Naive B cell (primary cell): Measurements from ENCODE around the gene IVNS1ABP. TPM values are rescaled to one million over a fixed set of nuclear protein-coding genes. Genes with fewer than 3 reads are reported as not detected.

Experiments
- ATAC-seq, 2 donors: fragments of 150-1000 bp; cut with Tn5 transposase; 2 replicates each; pipeline ENCODE4 v1.10.0; 2021; ENCODE audit warnings: low read depth in 2 of 2, mild to moderate bottlenecking in 2 of 2, moderate library complexity in 2 of 2
- DNase-seq: peaks from one replicate; pipeline ENCODE4 v3.0.0; 2022
- H3K27ac Mint-ChIP-seq, 6 donors: one replicate each; pipeline ENCODE4 v1.8.0; 2020 to 2022; ENCODE audit warnings: mild to moderate bottlenecking in 6 of 6, mixed read lengths in 6 of 6, moderate library complexity in 5 of 6, inconsistent platforms in 2 of 6
- H3K27me3 Mint-ChIP-seq, 3 donors: one replicate each; pipeline ENCODE4 v1.8.0; 2021 to 2022; ENCODE audit warnings: mixed read lengths in 3 of 3, mild to moderate bottlenecking in 1 of 3
- H3K36me3 Mint-ChIP-seq, 2 donors: one replicate each; pipeline ENCODE4 v1.8.0; 2020 to 2022; ENCODE audit warnings: mixed read lengths in 2 of 2, inconsistent platforms in 1 of 2, mild to moderate bottlenecking in 1 of 2
- H3K4me1 Mint-ChIP-seq, 3 donors: one replicate each; pipeline ENCODE4 v1.8.0; 2020 to 2022; ENCODE audit warnings: mixed read lengths in 3 of 3, inconsistent platforms in 1 of 3, mild to moderate bottlenecking in 1 of 3, moderate library complexity in 1 of 3
- H3K4me3 Mint-ChIP-seq, 8 donors: one replicate each; pipeline ENCODE4 v1.8.0; 2020 to 2022; ENCODE audit warnings: mild to moderate bottlenecking in 8 of 8, mixed read lengths in 8 of 8, moderate library complexity in 8 of 8, inconsistent platforms in 2 of 8
- H3K9me3 Mint-ChIP-seq, 7 donors: one replicate each; pipeline ENCODE4 v1.8.0; 2020 to 2022; ENCODE audit warnings: mixed read lengths in 7 of 7, mild to moderate bottlenecking in 5 of 7, inconsistent platforms in 2 of 7, moderate library complexity in 1 of 7
- polyA plus RNA-seq, 6 donors: library from polyadenylated mRNA; unstranded; fragments of 300-500 nt; fragmentation: Illumina TruSeq; gene quantifications; one replicate each; pipeline ENCODE4 v1.2.3, GENCODE V29; 2021; ENCODE audit warnings: low read depth in 6 of 6

Gene IVNS1ABP
- polyA plus RNA-seq, 6 donors from 2014 or later, result 20.3 to 40.9 (median 31.0) TPM

DNA sequence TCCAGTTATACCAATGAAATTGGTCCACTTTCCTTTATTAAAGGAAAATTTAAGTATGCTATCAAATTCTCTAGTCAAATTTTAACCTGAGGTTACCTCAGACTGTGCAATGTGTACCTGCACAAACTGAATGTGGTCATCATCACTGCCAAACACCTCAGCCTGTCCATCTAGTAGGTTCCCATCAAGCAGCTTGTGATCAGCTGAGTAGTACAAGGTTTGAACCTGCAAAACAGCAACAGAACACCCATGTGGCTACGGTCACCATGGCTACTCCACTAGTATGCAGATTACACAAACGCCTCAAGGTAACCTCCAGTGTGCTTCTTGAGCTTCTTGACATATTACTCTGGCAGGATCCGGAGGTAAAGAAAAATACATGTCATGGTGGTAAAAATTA, 11.6 kb downstream of the IVNS1ABP start:
- H3K36me3 Mint-ChIP-seq, result peaks cover 25 to 38% of the 10 kb centered on the region in 2 donors
- H3K9me3 Mint-ChIP-seq, result no peaks in the 10 kb centered on the region
- H3K27me3 Mint-ChIP-seq, result no peaks in the 10 kb centered on the region
- no peak for DNase-seq
- H3K27ac Mint-ChIP-seq, result peak overlapping the region in 1 of 6 donors; percentile 49
- no peak overlapping the region for H3K4me3 Mint-ChIP-seq
- ATAC-seq, result no peak
- H3K4me1 Mint-ChIP-seq, result peaks cover 0 to 2% (median 0%) of the 10 kb centered on the region in 3 donors

DNA sequence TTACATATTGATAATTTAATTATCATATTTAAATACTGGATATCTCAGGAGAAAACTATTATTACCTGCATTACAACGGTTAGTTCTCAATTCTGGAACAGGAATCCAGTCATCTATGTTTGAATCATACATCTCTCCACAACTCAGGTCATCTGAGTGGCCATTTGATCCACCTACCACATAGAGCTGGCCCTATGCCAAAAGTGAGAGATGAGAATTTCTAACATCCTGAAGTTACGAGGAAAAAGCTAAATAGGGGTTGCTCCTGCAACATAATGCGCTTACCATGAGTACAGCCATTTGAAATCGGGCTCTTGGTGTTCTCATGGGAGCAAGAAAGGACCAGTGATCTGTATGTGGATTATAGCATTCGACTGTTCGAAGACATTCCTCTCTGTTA, 16.9 kb downstream of the IVNS1ABP start:
- ATAC-seq, result no peak
- DNase-seq, result no peak
- H3K27ac Mint-ChIP-seq, result no peak overlapping the region
- no peak overlapping the region for H3K4me3 Mint-ChIP-seq
- H3K27me3 Mint-ChIP-seq, result no peaks in the 10 kb centered on the region
- no peaks in the 10 kb centered on the region for H3K9me3 Mint-ChIP-seq
- H3K4me1 Mint-ChIP-seq, result peaks cover 0 to 3% (median 0%) of the 10 kb centered on the region in 3 donors
- peaks cover 34 to 38% of the 10 kb centered on the region in 2 donors for H3K36me3 Mint-ChIP-seq

DNA sequence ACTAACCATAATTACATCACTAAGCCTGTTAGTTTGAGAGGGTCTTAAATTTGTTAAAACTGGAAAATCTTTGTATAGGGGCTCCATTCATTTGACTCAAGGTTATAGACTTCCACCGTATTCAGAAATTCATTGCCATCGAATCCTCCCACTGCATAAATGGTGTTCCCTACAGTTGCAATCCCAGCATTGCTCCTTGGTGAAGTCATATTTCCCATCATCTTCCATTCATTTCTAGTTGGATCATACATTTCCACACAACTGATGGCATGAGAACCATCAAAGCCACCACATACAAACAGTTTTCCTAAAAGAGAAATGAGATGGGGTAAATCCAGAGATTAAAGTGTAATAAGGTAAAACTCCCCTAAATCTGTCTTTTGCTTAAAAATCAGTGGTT, 19.1 kb downstream of the IVNS1ABP start:
- Mint-ChIP-seq H3K9me3 (no peaks in the 10 kb centered on the region), H3K27me3 (no peaks in the 10 kb centered on the region), H3K36me3 (peaks cover 20 to 22% of the 10 kb centered on the region in 2 donors), H3K4me3 (no peak overlapping the region), H3K4me1 (peaks cover 0 to 4% (median 3%) of the 10 kb centered on the region in 3 donors), H3K27ac (peak overlapping the region in 2 of 6 donors; percentile 33 to 57)
- ATAC-seq (no peak), DNase-seq (no peak)

DNA sequence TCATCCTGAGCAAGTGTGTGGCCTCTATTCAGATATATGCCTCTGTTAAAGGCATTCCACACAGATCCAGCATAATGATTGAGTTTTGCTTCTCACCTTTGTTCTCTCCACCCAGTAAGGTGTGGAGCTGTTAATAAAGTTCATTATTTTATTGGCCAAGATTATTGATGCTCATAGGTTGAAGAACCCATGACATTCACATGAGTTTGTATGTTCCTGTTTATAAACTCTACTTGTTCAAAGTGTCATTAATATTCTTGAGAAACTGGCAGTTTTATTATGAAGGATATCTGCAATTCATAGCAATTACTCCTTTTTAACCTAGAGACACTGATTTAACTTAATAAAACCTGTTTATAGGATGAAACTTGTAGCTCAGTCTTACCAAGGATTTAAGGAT, 22.0 kb downstream of the IVNS1ABP start:
- no peak for DNase-seq

DNA sequence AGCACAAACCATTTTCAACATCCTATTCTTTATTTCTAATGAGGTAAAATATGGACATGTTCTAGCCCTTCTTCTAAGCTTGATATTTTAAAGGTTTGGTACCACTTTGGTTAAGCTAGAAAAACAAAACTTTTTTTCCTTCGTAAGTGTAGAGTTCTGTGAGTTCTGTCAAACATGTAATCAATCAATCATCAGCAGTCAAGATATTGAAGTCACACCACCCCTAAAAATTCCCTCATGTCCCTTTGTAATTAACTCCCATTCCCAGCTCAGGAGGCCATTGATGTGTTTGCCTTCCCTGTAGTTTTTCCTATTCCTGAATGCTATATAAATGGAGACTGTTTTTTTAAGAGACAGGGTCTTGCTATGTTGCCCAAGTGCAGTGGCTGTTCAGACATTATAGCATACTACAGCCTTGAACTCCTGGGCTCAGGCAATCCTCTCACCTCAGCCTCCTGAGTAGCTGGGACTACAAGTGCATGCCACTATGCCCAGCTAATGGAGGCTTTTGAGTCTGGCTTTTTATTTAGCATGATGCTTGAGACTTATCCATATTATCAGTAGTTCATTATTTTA, 23.0 kb downstream of the IVNS1ABP start:
- Mint-ChIP-seq H3K27me3 (no peaks in the 10 kb centered on the region), H3K4me3 (no peak overlapping the region), H3K36me3 (peaks cover 13 to 15% of the 10 kb centered on the region in 2 donors), H3K4me1 (peaks cover 12 to 24% (median 14%) of the 10 kb centered on the region in 3 donors), H3K9me3 (peaks cover 0 to 5% (median 0%) of the 10 kb centered on the region in 7 donors), H3K27ac (peak overlapping the region in 3 of 6 donors; percentile 24 to 48 (median 27))
- DNase-seq (no peak), ATAC-seq (no peak)

More for the DNA sequence above, 22.0 kb downstream of the IVNS1ABP start:
- Mint-ChIP-seq H3K27me3 (no peaks in the 10 kb centered on the region), H3K4me1 (peaks cover 12 to 24% (median 14%) of the 10 kb centered on the region in 3 donors), H3K27ac (no peak overlapping the region), H3K36me3 (peaks cover 20 to 21% of the 10 kb centered on the region in 2 donors), H3K9me3 (no peaks in the 10 kb centered on the region), H3K4me3 (no peak overlapping the region)
- ATAC-seq, result no peak

DNA sequence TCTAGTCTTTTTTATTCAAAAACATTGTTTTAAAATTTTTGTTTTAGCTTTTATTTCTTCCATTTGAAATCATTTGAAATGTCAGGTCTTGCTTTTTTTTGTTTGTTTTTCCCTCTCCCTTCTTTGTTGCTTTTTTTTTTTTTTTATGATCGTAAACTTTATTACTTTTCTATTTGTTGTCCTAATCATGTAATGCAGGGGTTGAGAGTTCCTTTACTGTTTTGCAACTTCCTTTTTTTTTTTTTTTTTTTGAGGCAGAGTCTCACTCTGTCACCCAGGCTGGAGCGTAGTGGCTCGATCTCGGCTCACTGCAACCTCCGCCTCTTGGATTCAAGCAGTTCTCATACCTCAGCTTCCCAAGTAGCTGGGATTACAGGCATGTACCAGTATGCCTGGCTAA, 24.8 kb downstream of the IVNS1ABP start:
- peak overlapping the region in 5 of 8 donors; percentile 13 to 73 (median 35) for H3K4me3 Mint-ChIP-seq
- H3K9me3 Mint-ChIP-seq, result peaks cover 0 to 5% (median 0%) of the 10 kb centered on the region in 7 donors
- H3K27ac Mint-ChIP-seq, result peak overlapping the region in 5 of 6 donors; percentile 24 to 77 (median 53)
- peaks cover 9 to 24% (median 14%) of the 10 kb centered on the region in 3 donors for H3K4me1 Mint-ChIP-seq
- ATAC-seq (peak; percentile 54 to 58), DNase-seq (no peak)
- H3K36me3 Mint-ChIP-seq, result peaks cover 0 to 1% of the 10 kb centered on the region in 2 donors
- H3K27me3 Mint-ChIP-seq, result no peaks in the 10 kb centered on the region

DNA sequence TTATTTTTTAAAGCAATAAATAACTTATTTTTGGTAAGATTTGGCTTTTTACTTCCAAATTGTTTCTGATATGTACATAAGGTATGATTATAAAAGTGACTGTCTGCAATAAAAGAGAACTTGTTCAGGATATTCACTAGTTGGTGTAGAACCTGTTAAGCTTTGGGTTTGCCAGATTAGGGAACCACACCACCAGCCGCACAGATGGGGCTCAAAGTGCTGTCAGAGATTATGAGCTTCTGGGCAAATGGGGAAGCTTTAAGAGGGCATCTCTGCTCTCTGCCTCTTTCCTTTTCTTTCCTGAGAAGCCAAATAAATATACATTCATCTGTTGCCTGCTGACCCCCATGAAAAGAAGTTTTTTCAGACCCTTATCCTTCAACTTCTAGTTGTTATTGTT, 25.4 kb downstream of the IVNS1ABP start:
- no peaks in the 10 kb centered on the region for H3K36me3 Mint-ChIP-seq
- H3K4me3 Mint-ChIP-seq, result peak overlapping the region in 2 of 8 donors; percentile 12 to 73
- peak; percentile 90 to 92 for ATAC-seq
- peak; percentile 23 for DNase-seq
- peaks cover 0 to 5% (median 0%) of the 10 kb centered on the region in 7 donors for H3K9me3 Mint-ChIP-seq
- peak overlapping the region in 2 of 6 donors; percentile 16 to 58 for H3K27ac Mint-ChIP-seq
- peaks cover 9 to 24% (median 14%) of the 10 kb centered on the region in 3 donors for H3K4me1 Mint-ChIP-seq
- H3K27me3 Mint-ChIP-seq, result no peaks in the 10 kb centered on the region

DNA sequence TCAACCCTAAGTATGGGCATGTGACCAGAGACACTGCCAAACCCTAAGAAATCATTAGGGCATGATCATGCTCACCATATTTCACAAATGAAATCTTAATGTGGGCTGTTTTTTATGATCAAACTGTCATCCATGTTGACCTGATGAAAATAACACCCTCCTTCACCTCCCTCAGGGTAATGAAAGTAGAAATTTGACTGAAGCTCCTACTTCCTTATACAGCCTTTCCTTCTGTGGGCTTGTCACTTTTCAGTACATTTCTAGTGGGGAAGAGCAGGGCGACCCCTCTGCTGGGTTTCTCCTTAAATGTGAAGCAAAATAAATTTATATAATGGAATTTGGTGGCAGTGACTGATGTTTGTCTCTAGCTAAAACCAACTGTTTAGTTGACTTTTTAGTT, 25.9 kb downstream of the IVNS1ABP start:
- H3K4me3 Mint-ChIP-seq, result peak overlapping the region in 1 of 8 donors; percentile 72

DNA sequence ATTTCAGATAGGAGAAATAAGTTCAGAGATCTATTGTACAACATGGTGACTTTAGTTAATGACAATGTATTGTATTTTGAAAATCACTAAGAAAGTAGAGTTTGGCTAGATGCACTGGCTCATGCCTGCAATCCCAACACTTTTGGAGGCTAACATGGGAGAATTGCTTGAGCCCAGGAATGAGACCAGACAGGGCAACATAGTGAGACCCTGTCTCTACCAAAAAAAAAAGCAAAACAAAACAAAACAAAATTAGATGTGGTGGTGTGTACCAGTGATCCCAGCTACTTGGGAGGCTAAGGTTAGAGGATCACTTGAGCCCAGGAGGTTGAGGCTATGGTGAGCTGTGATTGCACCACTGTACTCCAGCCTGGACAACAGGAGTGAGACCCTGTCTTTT, 27.2 kb downstream of the IVNS1ABP start:
- no peaks in the 10 kb centered on the region for H3K27me3 Mint-ChIP-seq
- H3K9me3 Mint-ChIP-seq, result peaks cover 0 to 5% (median 0%) of the 10 kb centered on the region in 7 donors
- no peak for ATAC-seq
- H3K4me3 Mint-ChIP-seq, result no peak overlapping the region
- H3K4me1 Mint-ChIP-seq, result peaks cover 9 to 24% (median 14%) of the 10 kb centered on the region in 3 donors
- H3K27ac Mint-ChIP-seq, result no peak overlapping the region
- H3K36me3 Mint-ChIP-seq, result no peaks in the 10 kb centered on the region
- no peak for DNase-seq

More for the DNA sequence above, 25.9 kb downstream of the IVNS1ABP start:
- Mint-ChIP-seq H3K36me3 (no peaks in the 10 kb centered on the region), H3K27ac (peak overlapping the region in 1 of 6 donors; percentile 19), H3K9me3 (peaks cover 0 to 5% (median 0%) of the 10 kb centered on the region in 7 donors), H3K27me3 (no peaks in the 10 kb centered on the region), H3K4me1 (peaks cover 9 to 24% (median 14%) of the 10 kb centered on the region in 3 donors)
- peak; percentile 69 to 73 for ATAC-seq
- DNase-seq, result no peak

DNA sequence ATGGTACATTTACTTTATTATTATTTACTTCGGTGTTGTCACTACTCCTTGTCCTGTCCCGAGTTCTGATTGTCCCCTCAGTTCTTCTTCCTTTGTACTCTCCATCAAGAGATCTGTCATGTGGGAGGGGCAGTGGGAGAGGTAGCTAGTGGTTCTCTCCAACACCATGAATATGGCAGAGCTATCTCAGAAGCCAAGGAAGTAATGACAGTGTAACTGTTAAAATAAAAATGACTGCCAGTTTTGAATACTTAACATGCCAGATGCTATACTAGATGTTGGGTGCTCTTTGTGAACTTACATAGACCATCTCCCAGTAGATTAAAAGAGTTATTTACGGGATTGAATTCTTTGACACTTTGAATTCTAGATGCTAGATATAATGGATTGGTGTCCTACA, 28.6 kb downstream of the IVNS1ABP start:
- Mint-ChIP-seq H3K4me1 (peaks cover 9 to 24% (median 14%) of the 10 kb centered on the region in 3 donors), H3K27ac (no peak overlapping the region), H3K4me3 (no peak overlapping the region), H3K27me3 (no peaks in the 10 kb centered on the region), H3K9me3 (peaks cover 0 to 5% (median 0%) of the 10 kb centered on the region in 7 donors), H3K36me3 (no peaks in the 10 kb centered on the region)
- ATAC-seq (no peak), DNase-seq (no peak)

DNA sequence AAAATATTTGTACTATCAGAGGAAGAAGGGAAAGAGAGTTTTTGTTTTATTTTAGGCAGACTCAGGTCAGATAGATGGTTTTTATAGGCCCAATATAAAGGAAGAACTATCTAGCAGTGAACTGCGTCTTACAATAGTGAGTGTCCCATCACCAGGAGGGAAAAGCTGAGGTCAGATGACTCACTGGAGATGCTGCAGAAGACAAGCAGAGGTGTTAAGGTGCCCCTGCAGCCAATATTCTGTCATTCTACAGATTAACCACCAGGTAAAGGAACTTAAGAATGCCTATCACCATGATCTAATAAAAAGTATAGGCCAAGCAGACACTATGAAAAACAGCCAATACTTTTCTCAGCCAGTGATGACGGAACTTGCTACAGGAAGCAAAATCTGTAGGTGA, 29.6 kb downstream of the IVNS1ABP start:
- ATAC-seq (no peak), DNase-seq (no peak)
- H3K27ac Mint-ChIP-seq, result no peak overlapping the region
- no peak overlapping the region for H3K4me3 Mint-ChIP-seq
- H3K36me3 Mint-ChIP-seq, result no peaks in the 10 kb centered on the region
- H3K4me1 Mint-ChIP-seq, result peaks cover 4 to 16% (median 9%) of the 10 kb centered on the region in 3 donors
- H3K9me3 Mint-ChIP-seq, result peaks cover 0 to 5% (median 0%) of the 10 kb centered on the region in 7 donors
- no peaks in the 10 kb centered on the region for H3K27me3 Mint-ChIP-seq

DNA sequence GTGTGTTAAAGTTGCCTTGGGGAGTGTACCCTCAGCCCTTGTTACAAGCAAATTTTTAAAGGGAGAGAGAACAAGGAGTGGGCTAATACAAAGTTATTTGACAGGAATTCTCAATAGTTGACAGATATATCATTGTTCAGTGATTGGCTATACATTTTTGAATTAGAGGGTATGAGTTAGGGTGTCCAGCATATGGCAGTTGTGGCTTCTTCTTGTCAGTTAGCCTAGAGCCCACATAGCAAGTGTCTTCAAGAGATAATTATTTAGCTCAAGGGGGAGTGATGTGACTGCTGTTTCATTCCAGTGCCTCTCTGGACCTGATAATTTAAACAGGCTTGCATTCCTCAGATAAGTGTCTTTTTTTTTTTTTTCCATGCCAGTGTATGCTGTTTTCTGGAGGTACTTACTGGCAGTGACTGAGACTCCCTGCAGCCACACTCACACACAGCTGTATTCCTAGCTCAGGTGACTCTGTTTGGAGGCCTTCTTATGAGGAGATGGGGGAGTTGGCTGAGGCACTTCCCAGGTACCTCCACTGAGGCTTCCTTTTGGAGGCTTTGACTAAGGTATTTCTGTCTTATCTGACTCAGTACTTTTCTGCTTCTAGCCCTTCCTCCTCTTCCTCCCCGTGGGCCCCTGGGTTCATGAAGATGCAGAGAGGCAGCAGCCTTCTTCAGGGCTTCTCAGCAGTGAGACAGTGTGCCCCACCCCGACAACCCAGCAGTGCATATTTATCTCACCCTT, 32.3 kb downstream of the IVNS1ABP start:
- no peak for DNase-seq
- Mint-ChIP-seq H3K27ac (peak overlapping the region in 2 of 6 donors; percentile 26 to 38), H3K4me3 (peak overlapping the region in 1 of 8 donors; percentile 17), H3K9me3 (peaks cover 0 to 4% (median 0%) of the 10 kb centered on the region in 7 donors), H3K36me3 (peaks cover 2 to 19% of the 10 kb centered on the region in 2 donors), H3K27me3 (no peaks in the 10 kb centered on the region), H3K4me1 (peaks cover 0 to 1% (median 0%) of the 10 kb centered on the region in 3 donors)
- no peak for ATAC-seq

DNA sequence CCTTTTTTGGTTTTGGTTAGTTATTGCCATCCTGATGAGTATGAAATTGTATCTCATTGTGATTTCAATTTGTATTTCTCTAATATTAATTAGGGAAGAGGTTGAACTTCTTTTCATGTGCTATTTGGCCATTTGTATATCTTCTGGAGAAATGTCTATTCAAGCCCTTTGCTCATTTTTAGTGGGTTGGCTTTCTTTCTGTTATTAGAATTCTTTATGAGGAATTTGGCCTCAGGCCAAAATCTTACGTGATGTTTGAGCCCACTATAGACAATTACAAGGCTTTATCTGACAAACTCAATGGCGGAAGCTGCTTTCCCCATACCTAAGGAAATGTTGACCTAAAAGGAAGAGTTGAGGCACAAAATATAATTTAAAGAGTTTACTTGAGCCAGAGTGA, 32.9 kb downstream of the IVNS1ABP start:
- H3K27me3 Mint-ChIP-seq, result no peaks in the 10 kb centered on the region
- H3K4me3 Mint-ChIP-seq, result no peak overlapping the region
- H3K27ac Mint-ChIP-seq, result peak overlapping the region in 1 of 6 donors; percentile 26
- ATAC-seq, result no peak
- H3K9me3 Mint-ChIP-seq, result peaks cover 0 to under 1% (median 0%) of the 10 kb centered on the region in 7 donors
- no peak for DNase-seq
- H3K36me3 Mint-ChIP-seq, result peaks cover 8 to 25% of the 10 kb centered on the region in 2 donors
- peaks cover 0 to 1% (median 0%) of the 10 kb centered on the region in 3 donors for H3K4me1 Mint-ChIP-seq
